Measurements from ENCODE around the gene CENPH.

GRCh38 chr5:69237877-69238276, 48.5 kb downstream of the CENPH start:
- TF ChIP-seq CTCF (IDR thresholded peaks at IDR 0.05): no peak
- TF ChIP-seq POLR2A (IDR thresholded peaks at IDR 0.05): no peak
- TF ChIP-seq EP300 (IDR thresholded peaks at IDR 0.05): no peak

Measured in tibial nerve (tissue), 4 donors.